PFSK-1 (cell line): ENCODE measurements around the gene RYR2.

ENCODE experiments used
- FOXP2 ChIP-seq: optimal IDR thresholded peaks from 2 replicates; pipeline ENCODE3; 2011; ENCODE audit warnings: borderline replicate concordance, control low read depth, inconsistent platforms; ENCODE audit not compliant: insufficient read depth; ENCODE audit errors: extremely low read length, extremely low read depth
- POLR2AphosphoS5 ChIP-seq: IDR thresholded peaks from 2 replicates; pipeline ENCODE4 v1.6.1; 2012; ENCODE audit warnings: low read depth, mild to moderate bottlenecking, control low read depth, low read length, moderate library complexity
- REST ChIP-seq, 2 experiments: IDR thresholded peaks; 2 replicates each; pipeline versions ENCODE4 v1.6.1 to v1.8.0; 2011 to 2012; ENCODE audit warnings: low read depth in 2 of 2, low read length in 2 of 2, control low read depth in 1 of 2, inconsistent platforms in 1 of 2, mild to moderate bottlenecking in 1 of 2, moderate library complexity in 1 of 2; ENCODE audit not compliant: insufficient read depth in 1 of 2
- SIN3A ChIP-seq: IDR thresholded peaks from 2 replicates; pipeline ENCODE4 v1.6.1; 2012; ENCODE audit warnings: mild to moderate bottlenecking, low read length, moderate library complexity, borderline replicate concordance; ENCODE audit not compliant: insufficient read depth
- TAF1 ChIP-seq: IDR thresholded peaks from 2 replicates; pipeline ENCODE4 v1.6.1; 2012; ENCODE audit warnings: low read length, control low read depth, borderline replicate concordance; ENCODE audit not compliant: insufficient read depth

The RYR2 gene

GRCh38 chr1:237281481-237281880 lies 239.5 kb downstream of the RYR2 start:
- TF ChIP-seq FOXP2 (no peak), REST (IDR thresholded peaks at IDR 0.05; ENCODE audit: insufficient read depth in 1 of 2, low read depth in 2 of 2, low read length in 2 of 2) (no peak)

GRCh38 chr1:237282208-237282783 lies 240.3 kb downstream of the RYR2 start:
- TF ChIP-seq FOXP2 (no peak), TAF1 (no peak), POLR2AphosphoS5 (no peak), SIN3A (no peak), REST (IDR thresholded peaks at IDR 0.05; ENCODE audit: insufficient read depth in 1 of 2, low read depth in 2 of 2, low read length in 2 of 2) (no peak)

GRCh38 chr1:237287876-237288521 lies 246.0 kb downstream of the RYR2 start:
- TF ChIP-seq REST (IDR thresholded peaks at IDR 0.05; ENCODE audit: insufficient read depth in 1 of 2, low read depth in 2 of 2, low read length in 2 of 2) (no peak), TAF1 (no peak), FOXP2 (no peak), SIN3A (no peak), POLR2AphosphoS5 (no peak)

GRCh38 chr1:237293804-237294203 lies 251.8 kb downstream of the RYR2 start:
- TF ChIP-seq FOXP2 = no peak
- no peak for TF ChIP-seq TAF1
- TF ChIP-seq POLR2AphosphoS5 = no peak
- TF ChIP-seq SIN3A = no peak
- no peak for TF ChIP-seq REST (IDR thresholded peaks at IDR 0.05; ENCODE audit: insufficient read depth in 1 of 2, low read depth in 2 of 2, low read length in 2 of 2)

- TF ChIP-seq TAF1 (no peak), FOXP2 (no peak), SIN3A (no peak), REST (IDR thresholded peaks at IDR 0.05; ENCODE audit: insufficient read depth in 1 of 2, low read depth in 2 of 2, low read length in 2 of 2) (no peak), POLR2AphosphoS5 (no peak)
These were observed 254.9 kb downstream of the RYR2 start for GRCh38 chr1:237296861-237297260.
